SIG-M5 (cell line): ENCODE measurements around the gene FBXL17.
"Not testable (repeated sequence)": the region's sequence is repeated elsewhere in the genome, so short reads cannot be mapped to it uniquely, and the experiment has no call there.

Source experiments
- DNase-seq: peaks from one replicate; lab custom pipeline; 2025; lab: John Stamatoyannopoulos, UW

Gene FBXL17

DNA sequence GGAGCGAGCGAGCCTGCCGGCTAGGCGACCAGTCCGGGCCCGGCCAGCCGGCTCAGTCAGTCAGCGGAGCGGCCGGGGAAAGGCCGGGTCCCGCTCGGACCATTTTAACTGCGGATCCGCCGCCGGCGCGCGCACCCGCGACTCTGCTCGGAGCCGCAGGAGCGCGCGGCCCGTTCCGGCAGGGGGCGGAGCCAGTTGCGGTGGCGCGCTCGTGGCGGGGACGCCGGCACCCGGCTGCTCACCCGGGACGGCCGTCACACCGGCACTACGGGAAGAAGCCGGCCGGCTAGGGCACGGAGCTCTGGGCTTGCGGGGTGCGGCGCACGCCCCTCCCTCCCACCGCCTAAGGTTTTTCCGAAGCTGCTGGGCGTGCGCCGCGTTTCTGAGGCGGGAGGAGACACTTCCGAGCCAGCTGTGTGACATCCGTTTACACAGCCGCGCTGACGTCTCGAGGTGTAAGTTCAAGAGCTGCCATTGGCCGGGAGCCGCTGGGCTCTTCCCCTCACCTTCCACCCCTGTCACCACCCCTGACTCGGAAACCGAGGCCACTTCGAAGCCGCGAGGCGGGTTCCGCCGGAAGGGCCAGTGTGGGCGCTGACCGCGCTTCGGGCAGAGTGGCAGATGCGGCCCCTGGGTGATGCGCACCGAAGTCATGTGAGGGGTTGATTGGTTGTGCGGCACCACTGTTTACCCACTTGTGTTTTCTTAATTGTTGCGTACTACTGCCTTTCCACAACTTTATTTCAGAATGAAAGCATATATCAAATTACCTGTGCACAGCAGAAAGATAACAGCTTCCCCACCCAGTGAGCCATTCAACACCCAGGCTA is at the start of gene FBXL17:
Gene FBXL17, minus strand, starts transcription at position 145 of the 830 bp plus-strand sequence.
- DNase-seq = peak; percentile 45

DNA sequence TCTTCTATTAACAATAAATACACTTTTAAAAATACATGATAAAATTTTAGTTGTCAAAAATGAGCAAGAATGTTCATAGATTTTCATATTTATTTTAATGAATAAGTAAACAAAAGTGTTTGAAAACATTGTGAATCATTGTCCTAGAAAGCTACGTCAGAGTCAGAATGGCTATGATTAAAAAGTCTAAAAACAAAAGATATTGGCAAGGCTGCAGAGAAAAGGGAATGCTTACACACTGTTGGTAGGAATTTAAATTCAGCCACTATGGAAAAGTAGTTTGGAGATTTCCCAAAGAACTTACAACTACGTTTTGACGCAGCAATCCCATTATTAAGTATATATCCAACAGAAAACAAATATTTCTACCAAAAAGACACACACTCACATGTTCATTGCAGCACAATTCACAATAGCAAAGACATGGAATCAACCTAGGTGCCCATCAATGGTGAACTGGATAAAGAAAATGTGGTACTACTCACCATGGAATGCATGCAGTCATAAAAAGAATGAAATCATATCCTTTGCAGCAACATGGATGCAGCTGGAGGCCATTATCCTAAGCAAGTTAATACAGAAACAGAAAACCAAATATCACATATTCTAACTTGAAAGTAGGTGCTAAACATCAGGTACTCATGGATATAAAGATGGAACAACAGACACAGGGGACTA is 49.2 kb upstream of the FBXL17 start:
- DNase-seq = no peak

DNA sequence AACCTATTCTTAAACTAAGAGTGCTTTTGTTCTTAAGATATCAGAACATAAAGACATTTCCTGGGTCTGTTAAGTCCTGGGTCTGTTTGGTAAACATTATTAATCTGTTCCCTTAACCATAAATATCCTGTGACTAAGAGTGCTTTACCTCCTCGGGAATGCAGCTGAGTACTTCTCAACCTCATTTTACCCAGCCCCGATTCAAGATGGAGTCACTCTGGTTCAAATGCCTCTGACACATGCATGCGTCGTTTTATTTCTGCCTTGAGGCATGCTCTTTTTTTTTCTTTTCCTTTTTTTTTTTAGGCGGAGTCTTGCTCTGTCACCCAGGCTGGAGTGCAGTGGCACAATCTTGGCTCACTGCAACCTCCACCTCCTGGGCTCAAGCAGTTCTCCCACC is 39.8 kb upstream of the FBXL17 start:
- DNase-seq = no peak

DNA sequence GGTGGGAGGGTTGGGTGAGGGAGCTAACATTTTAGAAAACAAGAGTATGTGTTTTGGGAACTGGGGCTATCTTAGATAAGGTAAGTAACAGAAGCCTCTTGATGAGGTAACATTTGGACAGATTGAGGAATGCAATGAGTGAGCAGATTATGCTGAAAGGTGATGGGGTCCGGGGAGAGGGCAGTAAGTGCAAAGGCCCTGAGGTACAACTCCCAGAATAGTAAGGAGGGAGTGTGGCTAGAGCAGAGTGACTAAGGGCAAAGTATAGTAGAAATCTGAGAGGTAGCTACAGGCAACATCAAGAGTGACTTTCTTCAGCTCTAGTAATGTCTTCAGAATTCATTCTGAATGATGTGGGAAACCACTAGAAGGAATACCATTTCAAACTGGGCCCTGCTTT is 38.9 kb upstream of the FBXL17 start:
- DNase-seq = no peak

DNA sequence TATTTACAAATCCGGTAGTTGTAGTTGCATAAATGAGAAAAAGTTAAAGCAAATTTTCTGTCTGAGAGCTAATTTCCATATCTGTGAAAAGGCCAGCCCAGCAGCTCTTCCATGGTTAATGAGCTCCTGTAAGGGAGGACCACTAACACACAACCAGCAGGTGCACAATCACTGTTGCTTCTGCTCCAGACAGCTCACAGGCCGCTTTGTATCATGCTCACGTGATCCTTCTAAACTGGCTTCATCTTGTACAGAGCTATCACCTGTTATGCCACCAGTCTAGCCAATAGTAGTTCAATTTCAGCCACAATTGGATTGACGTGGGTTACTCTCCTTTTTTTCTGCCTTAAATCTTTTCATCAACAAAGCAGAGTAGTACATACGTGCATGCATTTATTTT is 38.3 kb upstream of the FBXL17 start:
- no peak for DNase-seq

DNA sequence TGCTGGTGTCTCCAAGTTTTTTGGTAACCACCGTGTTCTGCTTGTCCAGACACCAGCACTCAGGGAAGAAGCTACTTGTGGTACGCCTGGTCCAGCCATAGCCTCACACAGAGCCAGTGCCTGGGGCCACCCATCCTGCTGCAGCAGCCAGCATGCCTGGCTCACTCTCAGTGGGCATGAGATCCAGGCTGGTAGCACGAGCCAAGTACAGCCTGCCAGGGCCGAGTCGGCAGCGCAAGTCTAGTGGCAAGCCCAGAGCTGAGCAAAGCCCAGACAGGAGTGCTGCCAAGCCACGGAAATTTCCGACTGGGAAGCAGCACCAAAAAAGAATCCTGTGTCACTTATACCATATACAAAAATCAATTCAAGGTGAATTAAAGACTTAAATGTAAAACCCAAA is 36.3 kb upstream of the FBXL17 start:
- no peak for DNase-seq

DNA sequence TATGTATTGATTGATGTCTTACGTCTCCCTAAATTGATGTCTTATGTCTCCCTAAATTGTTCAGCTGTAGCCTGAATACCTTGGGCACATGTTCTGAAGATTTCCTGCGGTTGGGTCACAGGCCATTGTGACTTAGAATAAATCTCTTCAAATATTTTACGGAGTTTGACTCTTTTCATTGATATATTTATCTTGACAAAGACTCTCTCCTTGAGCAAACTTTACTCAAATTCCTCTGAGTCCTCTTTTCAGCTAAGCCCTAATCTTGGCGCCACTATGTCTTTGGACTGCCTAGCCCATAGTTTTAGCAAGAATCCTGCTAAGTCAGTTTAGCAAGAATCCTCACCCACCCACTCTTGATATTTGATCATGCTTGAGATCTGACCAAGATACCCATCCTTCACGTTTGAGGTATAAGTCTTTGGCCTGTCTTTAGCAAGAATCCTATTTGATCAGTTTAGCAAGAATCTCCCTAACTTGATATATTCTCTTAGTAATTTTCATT is 35.3 kb upstream of the FBXL17 start:
- DNase-seq = no peak

DNA sequence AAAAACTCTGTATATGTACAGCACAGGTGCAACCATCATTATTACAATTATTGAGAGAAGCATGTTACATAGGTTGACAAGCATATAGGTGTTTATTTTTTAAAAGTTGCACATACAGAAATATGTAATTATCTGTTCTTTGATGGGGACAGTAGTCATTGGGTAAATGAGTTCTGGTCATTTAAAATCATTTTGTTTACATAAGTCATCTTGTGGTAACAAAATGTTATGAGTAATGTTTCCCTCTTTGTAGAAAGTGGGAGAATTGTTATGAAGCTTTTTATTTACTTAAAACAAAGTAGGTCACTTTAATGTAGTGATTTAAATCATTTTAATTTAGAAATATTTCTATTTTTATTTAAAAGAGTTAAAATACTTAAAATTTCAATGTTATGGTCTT is 33.8 kb upstream of the FBXL17 start:
- no peak for DNase-seq

DNA sequence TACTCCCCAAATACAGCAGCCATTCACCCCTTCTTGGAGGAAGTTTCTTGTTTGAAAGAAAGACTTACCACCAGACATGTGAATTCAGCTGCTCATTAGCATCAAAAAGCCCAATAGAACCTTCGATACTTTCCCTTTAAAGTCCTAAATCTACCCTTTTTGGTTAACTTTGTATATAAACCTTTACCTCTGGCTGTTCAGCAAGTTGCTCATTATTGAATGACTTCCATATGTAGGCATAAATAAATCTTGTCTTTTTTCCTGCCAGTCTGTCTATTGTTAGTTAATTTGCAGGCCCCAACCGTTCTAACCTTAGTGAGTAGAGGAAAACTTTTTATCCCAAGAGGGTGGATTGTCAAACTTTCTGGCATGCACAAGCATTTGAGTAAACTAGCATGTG is 27.9 kb upstream of the FBXL17 start:
- no peak for DNase-seq

DNA sequence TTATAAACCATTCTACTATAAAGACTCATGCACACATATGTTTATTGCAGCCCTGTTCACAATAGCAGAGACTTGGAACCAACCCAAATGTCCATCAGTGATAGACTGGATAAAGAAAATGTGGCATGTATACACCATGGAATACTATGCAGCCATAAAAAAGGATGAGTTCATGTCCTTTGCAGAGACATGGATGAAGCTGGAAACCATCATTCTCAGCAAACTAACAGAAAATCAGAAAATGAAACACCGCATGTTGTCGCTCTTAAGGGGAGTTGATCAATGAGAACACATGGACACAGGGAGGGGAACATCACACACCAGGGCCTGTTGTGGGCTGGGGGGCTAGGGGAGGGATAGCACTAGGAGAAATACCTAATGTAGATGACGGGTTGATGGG is 23.3 kb upstream of the FBXL17 start:
- DNase-seq = not testable (repeated sequence)

DNA sequence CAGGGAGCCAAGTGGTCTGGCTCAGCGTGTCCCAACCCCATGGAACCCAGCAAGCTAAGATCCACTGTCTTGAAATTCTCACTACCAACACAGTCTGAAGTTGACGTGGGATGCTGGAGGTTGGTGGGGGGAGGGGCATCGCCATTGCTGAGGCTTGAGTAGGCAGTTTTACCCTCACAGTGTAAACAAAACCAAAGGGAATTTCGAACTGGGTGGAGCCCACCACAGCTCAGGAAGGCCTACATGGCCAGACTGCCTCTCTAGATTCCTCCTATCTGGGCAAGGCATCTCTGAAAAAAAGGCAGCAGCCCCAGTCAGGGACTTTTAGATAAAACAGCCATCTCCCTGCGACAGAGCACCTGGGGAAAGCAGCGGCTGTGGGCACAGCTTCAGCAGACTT is 17.1 kb upstream of the FBXL17 start:
- no peak for DNase-seq

DNA sequence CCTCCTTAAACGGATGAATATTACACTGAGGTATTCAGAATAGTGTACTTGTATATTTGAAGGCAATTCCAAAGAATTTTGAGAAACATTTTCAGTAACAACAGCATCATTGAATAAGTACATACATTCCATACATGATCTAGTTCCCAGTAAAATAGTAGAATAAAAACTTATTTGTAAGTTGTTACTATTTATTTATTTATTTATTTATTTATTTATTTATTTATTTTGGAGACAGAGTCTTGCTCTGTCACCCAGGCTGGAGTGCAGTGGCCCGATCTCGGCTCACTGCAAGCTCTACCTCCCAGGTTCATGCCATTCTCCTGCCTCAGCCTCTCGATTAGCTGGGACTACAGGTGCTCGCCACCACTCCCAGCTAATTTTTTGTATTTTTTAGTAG is 14.9 kb upstream of the FBXL17 start:
- DNase-seq = not testable (repeated sequence)

DNA sequence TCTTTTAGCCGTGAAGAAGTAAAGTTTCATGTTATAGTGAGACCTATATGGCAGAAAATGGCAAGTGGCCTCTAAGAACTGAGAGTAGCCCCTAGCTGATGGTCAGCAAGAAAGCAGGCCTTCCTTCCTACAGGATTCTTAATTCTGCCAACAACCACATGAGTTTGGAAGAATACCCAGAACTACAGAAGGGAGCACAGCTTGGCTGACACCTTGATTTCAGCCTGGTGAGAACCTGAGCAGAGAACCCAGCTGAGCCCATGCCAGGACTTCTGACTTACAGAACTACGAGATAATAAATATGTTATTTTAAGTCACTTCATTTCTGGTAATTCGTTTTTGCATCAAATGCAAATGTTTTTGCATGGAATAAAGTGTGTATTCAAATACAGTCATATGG is 5.9 kb upstream of the FBXL17 start:
- DNase-seq = no peak

DNA sequence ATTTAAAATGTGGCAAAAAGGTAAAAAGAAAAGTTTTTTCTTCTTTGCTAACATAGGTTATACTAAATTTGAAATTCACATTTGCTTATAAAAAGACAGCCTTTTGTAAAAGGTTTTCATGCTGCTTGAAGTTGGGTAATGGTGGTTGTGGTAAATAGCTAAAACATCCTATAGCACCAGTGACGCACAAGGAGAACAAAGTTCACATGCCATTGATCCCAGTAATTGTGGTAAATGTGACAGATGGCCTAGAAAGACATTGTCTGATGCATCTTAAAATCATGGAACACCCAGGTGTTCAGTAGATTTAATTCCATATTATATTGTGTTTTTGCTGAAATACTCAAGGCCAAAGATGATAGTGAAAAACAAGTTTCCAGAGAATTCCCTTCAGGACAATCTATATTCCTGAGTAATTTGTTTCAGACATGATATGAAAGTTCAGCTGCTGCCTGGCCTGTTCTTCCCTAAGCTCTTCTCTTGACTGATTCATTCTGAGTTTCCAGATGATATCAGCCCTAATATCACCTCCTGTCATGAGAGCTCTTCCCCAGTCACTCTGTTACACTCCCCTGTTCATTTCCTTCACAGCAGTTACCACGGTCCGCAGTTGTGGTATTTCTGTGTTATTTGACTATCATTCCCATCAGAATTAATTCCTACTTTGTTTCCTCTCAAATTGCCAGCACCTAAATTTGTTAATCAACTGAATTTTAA is 4.6 kb upstream of the FBXL17 start:
- no peak for DNase-seq

DNA sequence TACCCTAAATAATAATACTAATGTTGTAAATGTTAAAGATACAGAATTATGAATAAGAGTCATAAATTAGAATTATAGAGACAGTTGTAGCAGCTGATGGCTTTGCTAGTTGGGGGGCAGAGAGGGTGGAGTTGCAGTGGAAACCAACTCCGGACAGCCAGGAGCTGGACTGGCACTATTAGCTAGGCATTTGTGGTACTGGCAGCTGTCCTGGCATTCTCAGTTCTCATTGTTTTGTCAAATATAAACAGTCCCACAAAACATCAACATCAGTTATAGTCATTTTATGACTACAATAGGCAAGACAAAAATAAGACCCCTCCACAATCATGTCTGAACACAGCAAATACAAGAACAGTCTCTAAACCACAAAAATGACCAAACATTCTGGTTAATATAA is 2.8 kb upstream of the FBXL17 start:
- DNase-seq = no peak

DNA sequence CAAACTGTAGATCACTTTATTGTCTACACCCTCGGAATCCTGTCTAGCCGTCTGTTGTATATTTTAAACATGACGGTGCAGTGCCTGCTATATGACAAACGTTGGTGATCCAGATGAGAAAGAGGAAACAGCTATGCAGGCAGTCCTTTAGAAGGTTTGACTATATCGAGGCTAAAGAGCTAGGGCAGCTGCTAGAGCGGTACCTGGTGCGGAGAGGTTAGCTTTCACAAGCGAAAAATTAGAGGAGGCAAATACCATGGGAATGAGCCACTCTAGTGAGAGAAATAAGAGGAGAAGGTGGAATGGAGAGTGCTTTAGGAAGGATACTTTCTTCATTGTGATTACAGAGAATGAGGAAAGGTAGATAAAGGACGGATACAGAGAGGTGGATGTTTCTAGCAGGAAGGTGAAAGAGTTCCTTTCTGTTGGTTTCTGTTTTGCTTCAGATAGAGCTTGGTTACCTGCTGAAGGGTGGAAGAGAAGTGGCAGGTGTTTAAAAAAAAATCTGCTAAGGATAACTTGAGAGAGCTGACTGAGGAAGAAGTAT is 959 bp upstream of the FBXL17 start:
- DNase-seq = no peak

DNA sequence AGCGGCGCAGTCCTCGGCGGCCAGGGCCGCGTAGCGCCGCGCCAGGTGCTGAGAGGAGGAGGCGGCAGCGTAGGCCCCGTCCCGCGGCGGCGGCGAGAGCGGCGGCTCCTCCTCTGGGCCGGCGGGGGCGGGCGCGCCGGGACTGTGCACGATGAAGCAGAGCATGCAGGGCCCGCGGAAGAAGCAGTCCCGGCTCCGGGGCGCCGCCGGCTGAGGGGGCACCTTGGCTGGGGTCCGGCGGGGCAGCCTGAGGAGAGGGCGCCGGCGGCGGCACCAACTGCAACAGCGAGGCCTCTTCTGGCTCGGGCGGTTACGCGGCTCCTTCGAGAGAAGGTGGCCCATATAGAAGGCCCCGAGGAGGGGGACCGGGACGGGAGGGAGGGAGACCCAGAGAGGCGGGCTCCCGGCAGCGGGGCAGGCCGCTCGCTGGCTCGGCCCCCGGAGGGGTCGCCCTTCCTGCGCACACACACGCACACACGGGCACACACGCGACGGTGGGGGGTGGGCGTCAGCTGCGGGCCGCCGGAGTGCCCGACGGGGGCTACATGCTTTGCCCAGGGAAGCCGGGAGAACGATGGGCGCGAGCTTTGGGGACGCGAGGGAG is 446 bp downstream of the FBXL17 start:
- DNase-seq = no peak

DNA sequence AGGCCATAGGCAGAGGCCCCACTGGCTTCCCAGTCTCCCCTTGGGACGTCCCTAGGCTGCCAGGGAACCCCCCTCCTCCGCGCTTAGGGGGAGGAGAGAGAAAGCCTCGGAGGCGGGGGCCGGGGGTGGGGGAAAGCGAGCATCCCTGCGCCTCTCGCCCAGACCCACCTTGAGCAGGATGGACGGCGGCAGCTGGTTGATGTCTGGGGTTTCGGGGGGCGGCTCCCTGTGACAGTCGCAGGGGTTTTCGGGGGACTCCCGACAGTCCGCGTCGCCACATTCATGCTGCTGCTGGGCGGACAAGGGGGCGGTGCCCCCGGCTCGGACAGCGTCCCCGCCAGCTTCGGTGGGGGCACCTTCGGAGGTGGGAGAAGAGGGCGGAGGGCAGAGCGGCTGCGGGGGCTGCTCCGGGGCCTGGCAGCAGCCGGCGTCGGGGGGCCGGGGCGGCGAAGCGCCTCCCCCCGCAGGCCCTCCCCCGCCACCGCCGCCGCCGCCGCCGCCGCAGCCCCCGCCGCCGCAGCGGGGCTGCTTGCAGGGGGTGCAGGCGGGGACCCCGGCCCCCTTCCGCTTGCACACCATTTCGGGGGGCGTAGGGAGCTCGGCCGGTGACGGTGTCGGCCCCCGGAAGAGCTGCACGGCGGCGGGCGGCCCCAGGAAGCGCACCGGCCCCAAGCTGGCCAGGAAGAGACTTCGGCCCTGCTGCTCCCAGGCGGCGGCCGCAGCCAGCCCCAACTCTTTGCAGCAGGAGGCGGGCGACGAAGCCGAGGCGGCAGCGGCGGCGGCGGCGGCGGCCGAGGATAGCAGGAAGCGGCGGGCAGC is 1.2 kb downstream of the FBXL17 start:
- DNase-seq = no peak

DNA sequence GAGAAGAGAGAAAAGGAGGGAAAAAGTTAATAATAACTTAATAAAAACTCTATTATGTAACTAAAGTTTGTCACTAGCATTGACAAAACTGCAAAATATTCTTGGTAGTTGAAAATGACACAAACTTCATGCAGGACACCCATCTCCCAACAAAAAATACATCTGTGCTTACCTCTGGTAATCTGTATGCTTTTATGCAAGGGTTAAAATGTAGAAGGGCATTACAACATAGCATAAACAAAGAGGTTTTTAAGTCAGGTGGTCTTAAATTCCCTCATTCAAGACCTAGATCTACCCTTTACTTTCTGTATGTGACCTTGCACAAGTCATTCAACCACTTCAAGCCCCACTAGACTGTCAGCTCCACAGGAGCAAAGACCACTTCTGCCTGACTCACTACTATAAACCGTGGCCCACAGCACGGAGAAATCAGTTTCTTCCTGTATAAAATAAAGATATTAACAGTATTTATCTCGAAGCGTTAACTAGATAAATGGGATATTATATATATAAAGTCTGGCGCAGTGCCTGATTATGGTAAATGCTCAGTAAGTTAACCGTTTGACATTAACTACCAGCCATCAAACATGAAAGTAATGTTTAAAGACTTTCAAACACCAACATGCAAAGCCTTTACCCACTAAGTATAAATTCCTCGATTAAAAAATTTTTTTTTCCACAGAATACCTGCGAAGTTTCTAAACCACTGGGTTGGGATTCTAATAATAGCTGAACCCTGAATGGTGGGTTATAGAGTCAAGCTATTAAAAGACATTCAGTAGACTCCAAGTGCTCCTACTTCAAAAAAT is 2.0 kb downstream of the FBXL17 start:
- no peak for DNase-seq

DNA sequence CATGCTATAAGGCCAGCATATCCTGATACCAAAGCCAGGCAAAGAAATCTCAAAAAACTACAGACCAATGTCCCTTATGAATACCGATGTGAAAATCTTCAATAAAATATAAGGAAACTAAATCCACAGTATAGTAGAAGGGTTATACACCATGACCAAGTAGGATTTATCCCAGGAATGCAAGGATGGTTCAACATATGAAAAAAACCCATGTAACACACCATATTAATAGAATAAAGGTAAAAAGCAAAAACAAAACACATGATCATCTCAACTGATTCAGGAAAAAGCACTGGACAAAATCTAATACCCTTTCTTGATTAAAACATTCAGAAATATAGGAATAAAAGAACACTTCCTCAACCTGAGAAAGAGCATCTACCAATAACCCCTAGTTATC is 6.1 kb downstream of the FBXL17 start:
- DNase-seq = no peak
